Activated T-helper 17 cell treated with anti-CD3 and anti-CD28 coated beads, Interleukin-2, amount 50 U/mL, for 72 hours (primary cell): ENCODE data around the gene JAZF1. TPM values are rescaled to one million over a fixed set of nuclear protein-coding genes. Genes with fewer than 3 reads are reported as not detected.

Source experiments
- ATAC-seq: fragments of 150-1000 bp; cut with Tn5 transposase; replicated peaks from 2 replicates; pipeline ENCODE4 v1.10.0; 2021; ENCODE audit warnings: mild to moderate bottlenecking, moderate library complexity
- H3K27ac Mint-ChIP-seq: one replicate; pipeline ENCODE4 v1.8.0; 2022; ENCODE audit warnings: mixed read lengths
- H3K27me3 Mint-ChIP-seq: one replicate; pipeline ENCODE4 v1.8.0; 2022; ENCODE audit warnings: mixed read lengths
- H3K36me3 Mint-ChIP-seq: one replicate; pipeline ENCODE4 v1.8.0; 2022; ENCODE audit warnings: low read depth, mild to moderate bottlenecking, mixed read lengths
- H3K4me1 Mint-ChIP-seq: one replicate; pipeline ENCODE4 v1.8.0; 2022; ENCODE audit warnings: mixed read lengths
- H3K4me3 Mint-ChIP-seq: one replicate; pipeline ENCODE4 v1.8.0; 2022; ENCODE audit warnings: mild to moderate bottlenecking, mixed read lengths
- H3K9me3 Mint-ChIP-seq: one replicate; pipeline ENCODE4 v1.8.0; 2022; ENCODE audit warnings: mixed read lengths
- total RNA-seq, 2 donors: library from RNA; stranded (reverse); gene quantifications; one replicate each; pipeline ENCODE4 v1.2.3, GENCODE V29; 2022

Gene JAZF1
- total RNA-seq, 2 donors from 2014 or later = 5.6 to 5.7 TPM

GRCh38 chr7:28067171-28067570, 113.4 kb downstream of the JAZF1 start:
- Mint-ChIP-seq H3K27ac (no peak overlapping the region), H3K27me3 (no peaks in the 10 kb centered on the region), H3K4me1 (no peaks in the 10 kb centered on the region), H3K4me3 (no peak overlapping the region), H3K9me3 (no peaks in the 10 kb centered on the region), H3K36me3 (no peaks in the 10 kb centered on the region)
- ATAC-seq = no peak

DNA sequence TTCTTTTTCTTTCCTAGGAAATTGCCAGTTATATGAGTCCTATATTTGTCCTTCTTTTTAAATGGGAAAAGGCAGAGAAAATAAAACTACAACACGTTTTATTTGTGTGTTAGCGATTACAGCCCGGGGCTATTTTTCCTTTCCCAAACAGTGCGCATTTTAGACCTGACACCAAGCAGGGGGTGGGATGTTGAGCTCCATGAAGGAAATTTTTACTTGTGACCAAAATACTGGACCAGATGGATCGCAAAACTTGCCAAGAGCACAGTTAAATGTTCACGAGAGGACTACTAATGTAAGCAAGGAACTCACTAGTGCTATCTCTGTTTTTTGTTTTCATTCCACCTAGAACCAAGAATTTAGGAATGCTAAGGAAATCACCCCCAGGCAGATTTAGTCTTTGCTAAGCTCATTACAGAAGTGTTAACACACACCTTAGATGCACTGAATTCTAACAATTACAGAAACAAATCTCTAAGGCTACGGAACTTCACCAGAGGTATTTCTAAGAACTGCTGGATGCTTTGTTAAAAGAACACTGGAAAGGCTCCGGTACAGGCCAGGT, 114.8 kb downstream of the JAZF1 start:
- Mint-ChIP-seq H3K27me3 (no peaks in the 10 kb centered on the region), H3K9me3 (no peaks in the 10 kb centered on the region), H3K4me1 (no peaks in the 10 kb centered on the region), H3K27ac (no peak overlapping the region), H3K4me3 (no peak overlapping the region), H3K36me3 (no peaks in the 10 kb centered on the region)
- no peak for ATAC-seq

- Mint-ChIP-seq H3K9me3 (no peaks in the 10 kb centered on the region), H3K36me3 (no peaks in the 10 kb centered on the region), H3K4me3 (no peak overlapping the region), H3K27ac (no peak overlapping the region), H3K27me3 (no peaks in the 10 kb centered on the region), H3K4me1 (no peaks in the 10 kb centered on the region)
- ATAC-seq = no peak
Observed at GRCh38 chr7:28065308-28065707, 115.3 kb downstream of the JAZF1 start.

GRCh38 chr7:28064437-28064836, 116.2 kb downstream of the JAZF1 start:
- Mint-ChIP-seq H3K27me3 (no peaks in the 10 kb centered on the region), H3K27ac (no peak overlapping the region), H3K9me3 (no peaks in the 10 kb centered on the region), H3K4me1 (no peaks in the 10 kb centered on the region), H3K4me3 (no peak overlapping the region), H3K36me3 (no peaks in the 10 kb centered on the region)
- ATAC-seq = no peak

DNA sequence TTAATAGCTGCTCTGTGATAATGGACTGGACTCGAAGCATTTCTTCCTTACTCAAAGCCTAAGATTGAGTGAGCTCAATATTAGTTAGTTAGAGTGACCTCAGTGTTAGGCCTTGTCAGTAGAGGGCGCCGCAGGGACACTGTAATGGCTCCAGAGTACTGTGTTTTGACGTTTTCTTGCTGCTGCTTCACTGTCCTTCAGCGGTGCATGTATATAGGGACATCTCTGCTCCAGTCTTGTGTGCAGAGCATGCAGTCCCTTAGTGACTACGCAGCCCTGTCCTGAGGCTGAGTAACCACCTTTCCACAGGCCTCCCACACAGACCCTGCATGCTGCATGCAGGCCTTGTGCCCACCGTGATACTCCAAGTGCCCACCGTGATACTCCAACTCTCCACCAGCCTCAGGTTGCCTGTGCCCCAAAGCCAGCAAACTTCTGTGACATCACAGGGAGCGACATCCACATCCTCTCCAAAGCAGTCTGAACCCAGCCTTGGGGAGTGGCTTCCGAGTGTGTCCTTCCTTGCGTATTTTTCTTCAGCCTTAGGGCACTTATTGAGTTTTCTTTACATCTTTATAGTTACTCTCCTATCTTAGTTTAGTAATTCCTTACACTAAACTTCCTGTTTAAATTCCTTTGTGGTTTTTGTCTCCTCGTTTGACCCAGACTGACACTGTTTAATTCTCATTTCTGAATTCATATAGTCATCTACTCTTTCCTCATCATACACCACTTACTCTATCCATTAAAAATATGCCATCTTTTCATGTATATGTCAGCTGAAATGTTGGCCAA, 118.2 kb downstream of the JAZF1 start:
- no peaks in the 10 kb centered on the region for H3K27me3 Mint-ChIP-seq
- H3K4me1 Mint-ChIP-seq = no peaks in the 10 kb centered on the region
- no peaks in the 10 kb centered on the region for H3K9me3 Mint-ChIP-seq
- H3K36me3 Mint-ChIP-seq = no peaks in the 10 kb centered on the region
- H3K27ac Mint-ChIP-seq = no peak overlapping the region
- peak; percentile 68 for ATAC-seq
- H3K4me3 Mint-ChIP-seq = no peak overlapping the region

DNA sequence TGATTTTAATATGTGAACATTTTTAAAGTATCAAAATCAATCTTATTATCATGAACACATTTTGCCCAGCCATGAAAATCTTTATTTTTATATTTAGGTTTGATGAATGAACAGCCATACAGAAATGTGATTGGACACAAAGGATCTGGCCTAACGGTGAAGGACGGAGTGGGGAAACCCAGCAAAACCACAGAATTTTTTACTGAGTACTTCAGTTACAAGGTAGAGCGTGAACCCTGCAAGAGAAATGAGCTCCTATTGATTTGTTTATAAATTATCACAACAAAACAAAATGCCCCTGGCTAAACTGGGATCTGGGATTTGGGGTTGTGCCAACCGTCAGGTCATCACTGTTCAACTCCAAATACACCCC, 118.8 kb downstream of the JAZF1 start:
- Mint-ChIP-seq H3K4me3 (no peak overlapping the region), H3K27me3 (no peaks in the 10 kb centered on the region), H3K9me3 (no peaks in the 10 kb centered on the region), H3K36me3 (no peaks in the 10 kb centered on the region), H3K27ac (no peak overlapping the region), H3K4me1 (no peaks in the 10 kb centered on the region)
- ATAC-seq = no peak

- Mint-ChIP-seq H3K9me3 (no peaks in the 10 kb centered on the region), H3K27me3 (no peaks in the 10 kb centered on the region), H3K36me3 (no peaks in the 10 kb centered on the region), H3K27ac (no peak overlapping the region), H3K4me3 (no peak overlapping the region), H3K4me1 (no peaks in the 10 kb centered on the region)
- ATAC-seq = no peak
Observed at GRCh38 chr7:28060371-28060950, 120.1 kb downstream of the JAZF1 start.

GRCh38 chr7:28055161-28055544, 125.4 kb downstream of the JAZF1 start:
- Mint-ChIP-seq H3K9me3 (no peaks in the 10 kb centered on the region), H3K4me1 (no peaks in the 10 kb centered on the region), H3K27ac (no peak overlapping the region), H3K4me3 (no peak overlapping the region), H3K36me3 (no peaks in the 10 kb centered on the region), H3K27me3 (no peaks in the 10 kb centered on the region)
- ATAC-seq = no peak

DNA sequence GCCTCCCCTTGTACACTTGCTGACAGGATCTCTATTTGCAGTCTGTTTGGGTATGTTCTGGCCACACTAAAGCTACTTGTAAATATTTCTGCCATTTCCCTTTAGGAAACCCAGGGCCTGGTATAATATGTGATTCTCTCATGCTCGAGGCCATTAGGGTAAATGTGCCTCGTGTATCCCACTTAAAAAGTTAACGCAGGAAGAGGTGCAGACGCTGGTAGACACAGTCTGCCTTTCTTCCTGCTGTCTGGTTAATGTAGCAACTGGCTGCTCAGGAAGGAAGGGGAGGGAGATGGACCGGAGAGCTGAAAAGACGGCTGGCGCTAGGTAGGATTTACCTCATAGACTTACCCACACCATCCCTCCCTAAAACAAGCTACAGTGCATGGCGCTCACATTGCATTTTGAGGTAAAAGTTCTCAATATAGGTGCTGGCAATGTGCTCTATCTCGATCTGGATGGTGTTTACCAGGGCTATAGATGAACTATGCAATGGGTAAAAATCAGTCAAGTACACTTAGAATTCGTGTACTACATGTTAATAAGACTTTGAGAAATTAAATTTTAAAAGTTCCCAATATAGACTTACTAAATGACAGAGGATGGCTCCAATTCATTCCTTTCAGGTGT, 125.9 kb downstream of the JAZF1 start:
- Mint-ChIP-seq H3K4me1 (no peaks in the 10 kb centered on the region), H3K4me3 (no peak overlapping the region), H3K36me3 (no peaks in the 10 kb centered on the region), H3K27ac (no peak overlapping the region), H3K27me3 (no peaks in the 10 kb centered on the region), H3K9me3 (no peaks in the 10 kb centered on the region)
- ATAC-seq = no peak

DNA sequence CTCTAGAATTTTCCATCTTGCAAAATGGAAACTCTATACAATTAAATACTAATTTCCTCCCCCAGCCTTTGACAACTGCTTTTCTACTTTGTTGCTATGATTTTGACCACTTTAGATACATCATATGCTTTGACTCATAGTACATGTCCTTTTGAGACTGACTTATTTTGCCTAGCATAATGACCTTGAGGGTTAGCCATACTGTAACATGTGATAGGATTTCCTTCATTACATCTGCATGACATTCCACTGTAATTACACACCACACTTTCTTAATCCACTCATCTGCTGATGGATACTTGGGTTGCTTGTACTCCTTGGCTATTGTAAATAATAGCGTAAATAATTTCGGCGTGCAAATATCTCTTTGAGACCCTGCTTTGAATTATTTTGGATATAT, 127.7 kb downstream of the JAZF1 start:
- peak; percentile 49 for ATAC-seq
- Mint-ChIP-seq H3K27ac (no peak overlapping the region), H3K9me3 (no peaks in the 10 kb centered on the region), H3K4me3 (no peak overlapping the region), H3K36me3 (no peaks in the 10 kb centered on the region), H3K27me3 (no peaks in the 10 kb centered on the region), H3K4me1 (no peaks in the 10 kb centered on the region)

GRCh38 chr7:28048694-28049093, 131.9 kb downstream of the JAZF1 start:
- no peaks in the 10 kb centered on the region for H3K4me1 Mint-ChIP-seq
- no peaks in the 10 kb centered on the region for H3K9me3 Mint-ChIP-seq
- H3K27ac Mint-ChIP-seq = no peak overlapping the region
- H3K27me3 Mint-ChIP-seq = no peaks in the 10 kb centered on the region
- peaks cover 4% of the 10 kb centered on the region for H3K36me3 Mint-ChIP-seq
- H3K4me3 Mint-ChIP-seq = no peak overlapping the region
- ATAC-seq = no peak

GRCh38 chr7:28046035-28046434, 134.6 kb downstream of the JAZF1 start:
- peaks cover 9% of the 10 kb centered on the region for H3K4me1 Mint-ChIP-seq
- H3K27ac Mint-ChIP-seq = no peak overlapping the region
- H3K27me3 Mint-ChIP-seq = no peaks in the 10 kb centered on the region
- H3K4me3 Mint-ChIP-seq = no peak overlapping the region
- H3K36me3 Mint-ChIP-seq = peaks cover 10% of the 10 kb centered on the region
- peaks cover 5% of the 10 kb centered on the region for H3K9me3 Mint-ChIP-seq
- no peak for ATAC-seq

- Mint-ChIP-seq H3K9me3 (peaks cover 5% of the 10 kb centered on the region), H3K27ac (no peak overlapping the region), H3K27me3 (no peaks in the 10 kb centered on the region), H3K4me1 (peaks cover 9% of the 10 kb centered on the region), H3K4me3 (no peak overlapping the region), H3K36me3 (peaks cover 10% of the 10 kb centered on the region)
- no peak for ATAC-seq
Observed at GRCh38 chr7:28045592-28045991, 135.0 kb downstream of the JAZF1 start.

DNA sequence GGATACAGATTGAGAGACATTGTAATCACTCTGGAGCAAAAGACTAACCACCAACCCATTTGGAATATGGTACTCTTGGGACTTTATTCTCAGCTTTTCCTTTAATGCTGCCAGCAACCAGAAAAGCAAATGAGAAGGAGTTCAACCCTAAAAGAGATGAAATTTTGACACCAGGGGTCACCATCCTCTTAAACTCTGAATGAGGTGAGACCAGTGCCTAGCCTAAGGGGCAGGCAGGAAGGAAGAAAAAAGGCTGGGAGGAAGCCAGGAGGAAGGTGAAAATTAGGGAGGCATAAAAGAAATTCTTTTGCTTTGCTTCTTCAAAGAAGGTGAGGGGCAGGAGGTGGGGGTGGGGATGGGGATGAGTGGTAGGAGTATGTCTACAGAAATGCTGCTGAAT, 135.8 kb downstream of the JAZF1 start:
- peaks cover 10% of the 10 kb centered on the region for H3K36me3 Mint-ChIP-seq
- no peak overlapping the region for H3K4me3 Mint-ChIP-seq
- ATAC-seq = no peak
- peaks cover 9% of the 10 kb centered on the region for H3K4me1 Mint-ChIP-seq
- peaks cover 5% of the 10 kb centered on the region for H3K9me3 Mint-ChIP-seq
- H3K27ac Mint-ChIP-seq = no peak overlapping the region
- H3K27me3 Mint-ChIP-seq = no peaks in the 10 kb centered on the region

- Mint-ChIP-seq H3K27me3 (no peaks in the 10 kb centered on the region), H3K27ac (no peak overlapping the region), H3K36me3 (peaks cover 10% of the 10 kb centered on the region), H3K4me1 (peaks cover 15% of the 10 kb centered on the region), H3K9me3 (peaks cover 5% of the 10 kb centered on the region), H3K4me3 (peak overlapping the region; percentile 69)
- ATAC-seq = peak; percentile 2
Observed at GRCh38 chr7:28042721-28043120, 137.9 kb downstream of the JAZF1 start.
